ENCODE results near the gene PREPL. TPM values are rescaled to one million over a fixed set of nuclear protein-coding genes. Genes with fewer than 3 reads are reported as not detected.
A peak's percentile ranks its signal among the peaks of the same experiment; 100 is the strongest.

PREPL gene
- total and polyA plus RNA-seq, 9 of the 15 experiments (the other 6 are each of a cell fraction or from before 2014, with no cell fraction given): 11.6 to 58.9 (median 27.2) TPM

DNA sequence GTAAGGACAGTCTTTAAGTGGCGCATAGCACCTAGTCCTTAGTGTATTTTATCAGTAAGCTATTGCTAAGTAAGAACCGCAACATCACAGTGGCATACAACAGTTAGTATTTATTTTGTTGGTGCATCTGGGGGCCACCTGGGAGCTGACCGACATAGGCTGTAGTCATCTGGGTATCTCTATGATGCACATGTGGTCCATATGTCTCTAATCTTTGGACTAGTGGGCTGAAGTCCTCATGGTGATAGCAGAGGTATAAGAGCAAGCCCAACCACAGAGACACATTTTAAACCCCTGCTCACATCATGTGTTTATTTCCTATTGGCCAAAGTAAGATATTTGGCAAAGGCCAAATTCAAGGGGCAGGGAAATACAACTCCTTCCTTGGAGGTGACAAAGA is 3.3 kb upstream of the PREPL start (continued):
- TF ChIP-seq FOXM1 (IDR thresholded peaks at IDR 0.05; ENCODE audit: low read depth) (peak; percentile 18; the same call in 1 of the 2 replicates), FOXM1 (CRISPR knock-in tag; IDR thresholded peaks at IDR 0.05; ENCODE audit: low read depth) (no peak), ZBTB8A (IDR thresholded peaks at IDR 0.05; ENCODE audit: partially characterized antibody) (no peak)

DNA sequence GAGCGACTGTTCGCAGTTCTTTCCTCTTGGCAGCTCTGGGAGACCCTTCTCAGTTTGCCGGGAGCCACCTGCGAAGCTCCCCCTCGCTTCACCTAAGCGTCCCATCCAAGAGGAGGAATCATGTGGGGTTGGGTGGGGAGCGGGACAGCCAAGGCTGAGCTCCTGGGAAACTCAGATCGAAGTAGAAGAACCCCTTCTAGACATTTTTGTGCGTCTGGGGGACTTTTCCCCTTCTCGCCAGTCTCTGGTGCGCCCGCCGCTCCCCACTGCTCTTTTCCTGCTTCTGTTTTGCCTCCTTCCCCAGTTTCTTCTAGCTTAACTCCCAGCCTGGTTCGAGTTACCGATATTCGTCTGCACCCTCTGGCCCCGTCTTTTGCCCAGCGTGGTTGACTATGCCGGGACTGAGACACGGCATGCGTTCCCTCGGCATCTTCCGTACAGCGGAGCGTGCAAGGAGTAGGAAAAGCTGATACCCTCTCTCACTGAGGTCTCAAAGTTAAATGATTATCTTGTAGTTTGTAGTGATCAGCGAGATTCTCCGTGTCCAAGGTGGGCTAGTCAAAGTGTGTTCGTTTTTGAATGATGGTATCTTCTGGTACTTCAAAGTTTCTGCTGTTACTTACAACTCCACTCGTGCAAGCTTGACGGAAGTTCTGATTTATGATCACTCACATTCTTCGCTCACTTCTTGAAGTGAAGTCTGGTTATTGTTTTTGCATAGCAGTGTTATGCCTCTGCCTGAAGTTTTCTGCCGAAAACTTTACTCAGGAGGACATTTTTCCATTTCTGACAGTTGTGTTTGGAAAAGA is 1.1 kb upstream of the PREPL start:
- POLR2A ChIA-PET: interaction anchor here (0.6 to 4.7 kb wide), 9 partner anchors 8 to 1496 kb away, joined by 3 to 40 read pairs (median 6); no protein-coding TSS in a partner anchor
- peaks cover 57% of the 10 kb centered on the region for H3K79me2 ChIP-seq (ENCODE audit: control insufficient read depth, insufficient read depth, low read length)
- peak overlapping the region; percentile 80 for H3K4me3 ChIP-seq
- WGBS (ENCODE audit: insufficient coverage, low coverage, missing lambda C conversion rate): under 1% methylated on average over 32 of the region's 32 CpGs
- no peaks in the 10 kb centered on the region for H3K27me3 ChIP-seq (ENCODE audit: control insufficient read depth in 2 of 2, insufficient read depth in 2 of 2, low read length in 2 of 2)
- ATAC-seq: peak; percentile 64
- H4K20me1 ChIP-seq (replicated peaks; ENCODE audit: control insufficient read depth, insufficient read depth, low read length): no peaks in the 10 kb centered on the region
- H3K27ac ChIP-seq (ENCODE audit: extremely low read depth, low read depth, low read length): peak overlapping the region; percentile 100
- FAIRE-seq: peak; percentile 69
- H3K9me3 ChIP-seq (replicated peaks; ENCODE audit: control insufficient read depth, insufficient read depth, low read depth, low read length): no peaks in the 10 kb centered on the region
- H3K4me1 ChIP-seq (replicated peaks in 1 of 2; ENCODE audit: control insufficient read depth in 2 of 2, insufficient read depth in 2 of 2, low read length in 2 of 2): peaks cover 3 to 18% of the 10 kb centered on the region in 2 experiments; a peak in 3 of 5 replicates
- H3K4me2 ChIP-seq (ENCODE audit: insufficient read depth, low read length): peak overlapping the region; percentile 97
- peak; percentile 11 to 51 (median 27) for DNase-seq (ENCODE audit: extremely low read depth in 1 of 4, low spot score in 3 of 4)
- H3K9me1 ChIP-seq (ENCODE audit: control insufficient read depth, insufficient read depth, low read length): no peaks in the 10 kb centered on the region
- peaks cover 5% of the 10 kb centered on the region; the same call in 1 of the 3 replicates for H3K36me3 ChIP-seq (ENCODE audit: control insufficient read depth, insufficient read depth, low read length)
- CTCF ChIA-PET (ENCODE audit: low intra/inter-chr PET ratio): no interaction called here
- peak overlapping the region; percentile 94 to 95 for H3K9ac ChIP-seq (ENCODE audit: insufficient read depth in 1 of 2, low read depth in 2 of 2, low read length in 2 of 2)
- in situ Hi-C loops (cut with MboI): no loop called here
- intact Hi-C loops (cut with micrococcal nuclease): no loop called here
- TSS peak; percentile 42 for BruUV-seq (replicated peaks)
- peak overlapping the region; percentile 100 for H2AFZ ChIP-seq (ENCODE audit: low read depth, low read length)
- TF ChIP-seq, protein P1, sequence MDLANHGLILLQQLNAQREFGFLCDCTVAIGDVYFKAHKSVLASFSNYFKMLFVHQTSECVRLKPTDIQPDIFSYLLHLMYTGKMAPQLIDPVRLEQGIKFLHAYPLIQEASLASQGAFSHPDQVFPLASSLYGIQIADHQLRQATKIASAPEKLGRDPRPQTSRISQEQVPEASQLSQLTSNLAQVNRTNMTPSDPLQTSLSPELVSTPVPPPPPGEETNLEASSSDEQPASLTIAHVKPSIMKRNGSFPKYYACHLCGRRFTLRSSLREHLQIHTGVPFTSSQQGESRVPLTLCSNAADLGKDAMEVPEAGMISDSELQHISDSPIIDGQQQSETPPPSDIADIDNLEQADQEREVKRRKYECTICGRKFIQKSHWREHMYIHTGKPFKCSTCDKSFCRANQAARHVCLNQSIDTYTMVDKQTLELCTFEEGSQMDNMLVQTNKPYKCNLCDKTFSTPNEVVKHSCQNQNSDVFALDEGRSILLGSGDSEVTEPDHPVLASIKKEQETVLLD (IDR thresholded peaks at IDR 0.05): no peak
- peak; percentile 58 for TF ChIP-seq HNRNPLL (IDR thresholded peaks at IDR 0.05; ENCODE audit: low read depth, low read length, poor library complexity, severe bottlenecking)
- peak; percentile 58 for TF ChIP-seq TEAD4 (IDR thresholded peaks at IDR 0.05; ENCODE audit: low read length)
- no peak for TF ChIP-seq TEAD4 (CRISPR knock-in tag; IDR thresholded peaks at IDR 0.05; ENCODE audit: borderline replicate concordance)
- TF ChIP-seq SMARCE1 (IDR thresholded peaks at IDR 0.05): peak; percentile 25; the same call in 1 of the 2 replicates
- peak in 1 of 2 experiments; percentile 31; a peak in 1 of 4 replicates for TF ChIP-seq TRIM24 (IDR thresholded peaks at IDR 0.05)
- no peak for TF ChIP-seq MAFK (IDR thresholded peaks at IDR 0.05; ENCODE audit: low read length)
- TF ChIP-seq, protein P2, sequence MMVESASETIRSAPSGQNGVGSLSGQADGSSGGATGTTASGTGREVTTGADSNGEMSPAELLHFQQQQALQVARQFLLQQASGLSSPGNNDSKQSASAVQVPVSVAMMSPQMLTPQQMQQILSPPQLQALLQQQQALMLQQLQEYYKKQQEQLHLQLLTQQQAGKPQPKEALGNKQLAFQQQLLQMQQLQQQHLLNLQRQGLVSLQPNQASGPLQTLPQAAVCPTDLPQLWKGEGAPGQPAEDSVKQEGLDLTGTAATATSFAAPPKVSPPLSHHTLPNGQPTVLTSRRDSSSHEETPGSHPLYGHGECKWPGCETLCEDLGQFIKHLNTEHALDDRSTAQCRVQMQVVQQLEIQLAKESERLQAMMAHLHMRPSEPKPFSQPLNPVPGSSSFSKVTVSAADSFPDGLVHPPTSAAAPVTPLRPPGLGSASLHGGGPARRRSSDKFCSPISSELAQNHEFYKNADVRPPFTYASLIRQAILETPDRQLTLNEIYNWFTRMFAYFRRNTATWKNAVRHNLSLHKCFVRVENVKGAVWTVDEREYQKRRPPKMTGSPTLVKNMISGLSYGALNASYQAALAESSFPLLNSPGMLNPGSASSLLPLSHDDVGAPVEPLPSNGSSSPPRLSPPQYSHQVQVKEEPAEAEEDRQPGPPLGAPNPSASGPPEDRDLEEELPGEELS (CRISPR knock-in tag; IDR thresholded peaks at IDR 0.05; ENCODE audit: borderline replicate concordance): peak; percentile 22; the same call in 1 of the 2 replicates
- 0 out of 2 replicates have a peak, but pooled peaks have one; percentile 15 for TF ChIP-seq OTX1 (CRISPR knock-in tag; IDR thresholded peaks at IDR 0.05)
- no peak for TF ChIP-seq ZNF707 (CRISPR knock-in tag; conservative IDR thresholded peaks at IDR 0.05)
- TF ChIP-seq, protein P3, sequence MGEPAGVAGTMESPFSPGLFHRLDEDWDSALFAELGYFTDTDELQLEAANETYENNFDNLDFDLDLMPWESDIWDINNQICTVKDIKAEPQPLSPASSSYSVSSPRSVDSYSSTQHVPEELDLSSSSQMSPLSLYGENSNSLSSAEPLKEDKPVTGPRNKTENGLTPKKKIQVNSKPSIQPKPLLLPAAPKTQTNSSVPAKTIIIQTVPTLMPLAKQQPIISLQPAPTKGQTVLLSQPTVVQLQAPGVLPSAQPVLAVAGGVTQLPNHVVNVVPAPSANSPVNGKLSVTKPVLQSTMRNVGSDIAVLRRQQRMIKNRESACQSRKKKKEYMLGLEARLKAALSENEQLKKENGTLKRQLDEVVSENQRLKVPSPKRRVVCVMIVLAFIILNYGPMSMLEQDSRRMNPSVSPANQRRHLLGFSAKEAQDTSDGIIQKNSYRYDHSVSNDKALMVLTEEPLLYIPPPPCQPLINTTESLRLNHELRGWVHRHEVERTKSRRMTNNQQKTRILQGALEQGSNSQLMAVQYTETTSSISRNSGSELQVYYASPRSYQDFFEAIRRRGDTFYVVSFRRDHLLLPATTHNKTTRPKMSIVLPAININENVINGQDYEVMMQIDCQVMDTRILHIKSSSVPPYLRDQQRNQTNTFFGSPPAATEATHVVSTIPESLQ (CRISPR knock-in tag; IDR thresholded peaks at IDR 0.05): 0 out of 2 replicates have a peak, but pooled peaks have one; percentile 38
- TF ChIP-seq CXXC5 (CRISPR knock-in tag; IDR thresholded peaks at IDR 0.05): peak; percentile 56
- TF ChIP-seq ZBTB8A (IDR thresholded peaks at IDR 0.05; ENCODE audit: partially characterized antibody): no peak

Measured in K562 (cell line).